ENCODE measurements around the gene DCLK1. TPM values are rescaled to one million over a fixed set of nuclear protein-coding genes. Genes with fewer than 3 reads are reported as not detected.

The DCLK1 gene
- total and polyA plus RNA-seq, 2 experiments from 2014 or later, result 0.48 to 0.65 TPM

GRCh38 chr13:36126491-36126890 lies 4.7 kb downstream of the DCLK1 start:
- peaks cover 38% of the 10 kb centered on the region for H3K27me3 ChIP-seq (replicated peaks; ENCODE audit: insufficient read depth)
- H3K4me3 ChIP-seq, result no peak overlapping the region
- H4K20me1 ChIP-seq (ENCODE audit: insufficient read depth), result no peaks in the 10 kb centered on the region
- H2AFZ ChIP-seq, result no peak overlapping the region
- H3K27ac ChIP-seq, result no peak overlapping the region
- no peaks in the 10 kb centered on the region for H3K79me2 ChIP-seq (ENCODE audit: insufficient read depth)
- H3K4me2 ChIP-seq (ENCODE audit: unreplicated experiment), result no peak overlapping the region
- TF ChIP-seq EZH2 (IDR thresholded peaks at IDR 0.05; ENCODE audit: insufficient read depth, poor library complexity, severe bottlenecking) (no peak), EZH2phosphoT487 (IDR thresholded peaks at IDR 0.05; ENCODE audit: insufficient read depth, low read depth) (no peak)
- H3K9me2 ChIP-seq (ENCODE audit: insufficient read depth), result no peaks in the 10 kb centered on the region
- no peaks in the 10 kb centered on the region for H3K9me3 ChIP-seq (ENCODE audit: low read depth)
- H3K4me1 ChIP-seq (ENCODE audit: insufficient read depth), result no peaks in the 10 kb centered on the region
- no peak for DNase-seq
- in situ Hi-C loops (cut with MboI), result no loop called here
- H3K9ac ChIP-seq, result no peak overlapping the region
- H3F3A ChIP-seq (ENCODE audit: insufficient read depth), result no peaks in the 10 kb centered on the region
- no peaks in the 10 kb centered on the region for H3K36me3 ChIP-seq (ENCODE audit: low read depth)
- WGBS, 2 experiments (ENCODE audit: low coverage in 1 of 2, low lambda C conversion rate in 2 of 2, missing lambda C conversion rate in 2 of 2), result 58 to 60% methylated on average over 3 of the region's 3 CpGs

- Histone ChIP-seq H3K36me3 (ENCODE audit: low read depth) (no peaks in the 10 kb centered on the region), H3K4me2 (ENCODE audit: unreplicated experiment) (no peak overlapping the region), H3K4me3 (no peak overlapping the region), H3K9me2 (ENCODE audit: insufficient read depth) (no peaks in the 10 kb centered on the region), H2AFZ (no peak overlapping the region), H3K79me2 (ENCODE audit: insufficient read depth) (no peaks in the 10 kb centered on the region), H3F3A (ENCODE audit: insufficient read depth) (no peaks in the 10 kb centered on the region), H3K27me3 (replicated peaks; ENCODE audit: insufficient read depth) (peaks cover 34% of the 10 kb centered on the region), H4K20me1 (ENCODE audit: insufficient read depth) (no peaks in the 10 kb centered on the region), H3K27ac (no peak overlapping the region), H3K9me3 (ENCODE audit: low read depth) (no peaks in the 10 kb centered on the region), H3K4me1 (ENCODE audit: insufficient read depth) (no peaks in the 10 kb centered on the region), H3K9ac (no peak overlapping the region)
- 93 to 94% methylated on average over 26 to 28 of the region's 28 CpGs for WGBS, 2 experiments (ENCODE audit: low coverage in 1 of 2, low lambda C conversion rate in 2 of 2, missing lambda C conversion rate in 2 of 2)
- no peak for TF ChIP-seq EZH2 (IDR thresholded peaks at IDR 0.05; ENCODE audit: insufficient read depth, poor library complexity, severe bottlenecking)
- TF ChIP-seq EZH2phosphoT487 (IDR thresholded peaks at IDR 0.05; ENCODE audit: insufficient read depth, low read depth), result no peak
- no peak for DNase-seq
- in situ Hi-C loops (cut with MboI), result no loop called here
These were observed 5.3 kb downstream of the DCLK1 start for GRCh38 chr13:36125841-36126240.

GRCh38 chr13:36124236-36124822 lies 6.9 kb downstream of the DCLK1 start:
- in situ Hi-C loops (cut with MboI), result no loop called here
- Histone ChIP-seq H3K27me3 (replicated peaks; ENCODE audit: insufficient read depth) (peaks cover 22% of the 10 kb centered on the region), H3K4me1 (ENCODE audit: insufficient read depth) (no peaks in the 10 kb centered on the region), H3K79me2 (ENCODE audit: insufficient read depth) (no peaks in the 10 kb centered on the region), H3K9me2 (ENCODE audit: insufficient read depth) (no peaks in the 10 kb centered on the region), H2AFZ (no peak overlapping the region), H3K9me3 (ENCODE audit: low read depth) (no peaks in the 10 kb centered on the region), H3K4me2 (ENCODE audit: unreplicated experiment) (no peak overlapping the region), H3F3A (ENCODE audit: insufficient read depth) (no peaks in the 10 kb centered on the region), H3K27ac (no peak overlapping the region), H3K4me3 (no peak overlapping the region), H3K36me3 (ENCODE audit: low read depth) (no peaks in the 10 kb centered on the region), H4K20me1 (ENCODE audit: insufficient read depth) (no peaks in the 10 kb centered on the region), H3K9ac (no peak overlapping the region)
- WGBS, 2 experiments (ENCODE audit: low coverage in 1 of 2, low lambda C conversion rate in 2 of 2, missing lambda C conversion rate in 2 of 2), result 42 to 48% methylated on average over 6 of the region's 6 CpGs
- no peak for TF ChIP-seq EZH2phosphoT487 (IDR thresholded peaks at IDR 0.05; ENCODE audit: insufficient read depth, low read depth)
- TF ChIP-seq EZH2 (IDR thresholded peaks at IDR 0.05; ENCODE audit: insufficient read depth, poor library complexity, severe bottlenecking), result no peak
- peak; percentile 66 for DNase-seq

GRCh38 chr13:36115306-36115705 lies 15.9 kb downstream of the DCLK1 start:
- in situ Hi-C loops (cut with MboI), result no loop called here
- H4K20me1 ChIP-seq (ENCODE audit: insufficient read depth), result no peaks in the 10 kb centered on the region
- no peaks in the 10 kb centered on the region for H3K27me3 ChIP-seq (replicated peaks; ENCODE audit: insufficient read depth)
- no peaks in the 10 kb centered on the region for H3K79me2 ChIP-seq (ENCODE audit: insufficient read depth)
- TF ChIP-seq EZH2 (IDR thresholded peaks at IDR 0.05; ENCODE audit: insufficient read depth, poor library complexity, severe bottlenecking), result no peak
- no peak for TF ChIP-seq EZH2phosphoT487 (IDR thresholded peaks at IDR 0.05; ENCODE audit: insufficient read depth, low read depth)
- no peak overlapping the region for H3K9ac ChIP-seq
- H3K27ac ChIP-seq, result no peak overlapping the region
- H3K36me3 ChIP-seq (ENCODE audit: low read depth), result no peaks in the 10 kb centered on the region
- no peaks in the 10 kb centered on the region for H3K9me3 ChIP-seq (ENCODE audit: low read depth)
- no peak overlapping the region for H2AFZ ChIP-seq
- H3K9me2 ChIP-seq (ENCODE audit: insufficient read depth), result no peaks in the 10 kb centered on the region; the same call in 1 of the 2 replicates
- no peaks in the 10 kb centered on the region for H3K4me1 ChIP-seq (ENCODE audit: insufficient read depth)
- H3K4me3 ChIP-seq, result no peak overlapping the region
- no peaks in the 10 kb centered on the region for H3F3A ChIP-seq (ENCODE audit: insufficient read depth)
- no peak overlapping the region for H3K4me2 ChIP-seq (ENCODE audit: unreplicated experiment)
- WGBS, 2 experiments (ENCODE audit: low coverage in 1 of 2, low lambda C conversion rate in 2 of 2, missing lambda C conversion rate in 2 of 2), result 76 to 91% methylated on average over 1 of the region's 1 CpG
- DNase-seq, result no peak
